HepG2 (cell line): ENCODE measurements around the gene AFF4. TPM values are rescaled to one million over a fixed set of nuclear protein-coding genes. Genes with fewer than 3 reads are reported as not detected.

Experiments used
- ETV6 ChIP-seq: sonication (generic); formaldehyde crosslinking; conservative IDR thresholded peaks from 2 replicates; pipeline ENCODE4 v1.4.0; 2020; ENCODE audit warnings: missing genetic modification reagents
- EZH2 ChIP-seq: conservative IDR thresholded peaks from 2 replicates; pipeline ENCODE4 v1.6.1; 2012; ENCODE audit warnings: mild to moderate bottlenecking, low read depth, low read length, moderate library complexity
- HCFC1 ChIP-seq: fragments of 150-350 bp; IDR thresholded peaks from 2 replicates; pipeline ENCODE4 v1.6.1; 2014; ENCODE audit warnings: low read depth, low read length
- HMG20B ChIP-seq: conservative IDR thresholded peaks from 2 replicates; pipeline ENCODE4 v1.6.1; 2016; ENCODE audit warnings: missing genetic modification reagents, missing compliant biosample characterization
- KLF11 ChIP-seq: IDR thresholded peaks from 2 replicates; pipeline ENCODE4 v1.6.1; 2016; ENCODE audit warnings: missing compliant biosample characterization
- MLLT10 ChIP-seq: sonication (generic); formaldehyde crosslinking; IDR thresholded peaks from 2 replicates; pipeline ENCODE4 v1.4.0; 2020; ENCODE audit warnings: missing genetic modification reagents
- MTF2 ChIP-seq: sonication (generic); formaldehyde crosslinking; IDR thresholded peaks from 2 replicates; pipeline ENCODE4 v1.5.0; 2020; ENCODE audit warnings: missing genetic modification reagents, borderline replicate concordance
- MYNN ChIP-seq: sonication (generic); formaldehyde crosslinking; IDR thresholded peaks from 2 replicates; pipeline ENCODE4 v1.4.0; 2020; ENCODE audit warnings: mild to moderate bottlenecking, low read depth, missing genetic modification reagents
- RXRB ChIP-seq: IDR thresholded peaks from 2 replicates; pipeline ENCODE4 v1.6.1; 2016; ENCODE audit warnings: borderline replicate concordance, missing genetic modification reagents, missing compliant biosample characterization
- TARDBP ChIP-seq: sonication (generic); formaldehyde crosslinking; IDR thresholded peaks from 2 replicates; pipeline ENCODE4 v1.8.0; 2022; ENCODE audit warnings: mild to moderate bottlenecking, missing genetic modification reagents
- TMF1 ChIP-seq: sonication (generic); formaldehyde crosslinking; IDR thresholded peaks from 2 replicates; pipeline ENCODE4 v1.8.1; 2022; ENCODE audit warnings: low read depth, missing genetic modification reagents
- TP53 ChIP-seq: sonication (generic); formaldehyde crosslinking; conservative IDR thresholded peaks from 2 replicates; pipeline ENCODE4 v1.4.0; 2020; ENCODE audit warnings: missing genetic modification reagents
- ZBTB1 ChIP-seq: sonication (generic); formaldehyde crosslinking; IDR thresholded peaks from 2 replicates; pipeline ENCODE4 v1.4.0; 2020; ENCODE audit warnings: missing genetic modification reagents, borderline replicate concordance
- ZFP36L1 ChIP-seq: sonication (generic); formaldehyde crosslinking; IDR thresholded peaks from 2 replicates; pipeline ENCODE4 v1.8.0; 2022; ENCODE audit warnings: mild to moderate bottlenecking, missing genetic modification reagents, moderate library complexity
- ZNF44 ChIP-seq: sonication (generic); formaldehyde crosslinking; IDR thresholded peaks from 2 replicates; pipeline ENCODE4 v1.5.1; 2020; ENCODE audit warnings: mild to moderate bottlenecking, missing genetic modification reagents
- ZNF746 ChIP-seq: sonication (generic); formaldehyde crosslinking; IDR thresholded peaks from 2 replicates; pipeline ENCODE4 v1.8.0; 2022; ENCODE audit warnings: mild to moderate bottlenecking, missing genetic modification reagents
- ZNF879 ChIP-seq: sonication (generic); formaldehyde crosslinking; IDR thresholded peaks from 2 replicates; pipeline ENCODE4 v1.8.1; 2023; ENCODE audit warnings: missing genetic modification reagents
- polyA plus RNA-seq, 8 experiments: library from polyadenylated mRNA; depleted of rRNA in 3 of 8; stranded (reverse) in 7 of 8; unstranded in 1 of 8; fragments of >200 nt; fragmentation: Illumina TruSeq in 4 of 8; extraction: Trizol in 4 of 8; gene quantifications; 2 replicates each; pipeline versions ENCODE4 v1.2.1 to v1.2.3, GENCODE V29; 2011 to 2016; ENCODE audit warnings: low read depth in 4 of 8, missing spikeins in 1 of 8, mixed read lengths in 1 of 8; ENCODE audit not compliant: insufficient read depth in 1 of 8
- total RNA-seq, 5 experiments: library from RNA; depleted of rRNA; stranded (reverse); fragments of >200 nt; fragmentation: Illumina TruSeq; extraction: Trizol; gene quantifications; 2 replicates each; pipeline ENCODE4 v1.2.3, GENCODE V29; 2016; ENCODE audit warnings: low read depth in 1 of 5
- TF ChIP-seq, protein P1 (sequence below): sonication (generic); formaldehyde crosslinking; IDR thresholded peaks from 2 replicates; pipeline ENCODE4 v1.5.1; 2020; ENCODE audit warnings: missing genetic modification reagents, mild to moderate bottlenecking, borderline replicate concordance
- TF ChIP-seq, protein P2 (sequence below): sonication (generic); formaldehyde crosslinking; IDR thresholded peaks from 2 replicates; pipeline ENCODE4 v1.4.0; 2020; ENCODE audit warnings: missing genetic modification reagents
- TF ChIP-seq, protein P3 (sequence below): IDR thresholded peaks from 2 replicates; pipeline ENCODE4 v1.6.1; 2016; ENCODE audit warnings: low read depth, missing genetic modification reagents, missing compliant biosample characterization

AFF4 gene
- total and polyA plus RNA-seq, 2 of the 13 experiments (the other 11 are each of a cell fraction or from before 2014, with no cell fraction given), result 22.1 to 25.5 TPM

DNA sequence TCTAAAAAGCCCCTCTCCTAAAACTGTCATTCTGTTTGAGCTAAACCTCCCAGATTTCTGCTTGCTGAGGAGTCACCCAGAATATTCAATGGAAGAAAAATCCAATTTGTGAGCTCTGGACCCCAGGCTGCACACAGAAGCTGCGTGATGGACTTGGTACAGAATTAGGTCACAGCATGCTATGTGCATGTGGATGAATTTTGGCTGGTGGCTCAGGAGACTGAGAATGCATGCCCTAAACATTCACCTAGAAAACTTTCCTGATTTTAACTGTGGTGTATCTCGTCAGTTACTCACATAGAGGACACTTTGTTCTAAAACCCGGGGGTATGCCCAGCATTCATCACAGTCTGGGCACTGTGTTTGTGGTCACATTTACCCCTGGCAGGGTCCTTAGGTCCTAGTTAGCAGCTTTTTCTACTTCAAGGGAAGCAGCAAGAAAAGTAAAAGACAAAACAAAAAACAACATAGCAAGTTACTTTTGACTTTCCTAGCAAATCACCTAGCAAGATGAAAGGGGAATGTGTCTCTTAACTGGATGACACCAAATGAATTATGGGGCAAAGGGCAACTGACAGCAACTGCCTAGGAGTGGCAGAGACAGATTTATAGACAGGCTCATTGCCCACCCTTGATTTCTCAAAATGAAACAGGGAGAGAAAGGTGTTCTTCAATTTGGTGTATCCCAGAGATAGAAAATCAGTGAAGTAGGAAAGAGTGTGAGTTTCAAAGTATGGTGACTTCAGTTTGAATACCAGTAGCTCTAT is 124.7 kb downstream of the AFF4 start (continued):
- TF ChIP-seq HCFC1 (no peak), MLLT10 (CRISPR knock-in tag) (no peak), TMF1 (CRISPR knock-in tag) (no peak), TP53 (CRISPR knock-in tag) (no peak), MYNN (CRISPR knock-in tag) (no peak), TARDBP (CRISPR knock-in tag) (peak; percentile 4; the same call in 1 of the 2 replicates), RXRB (peak; percentile 40; the same call in 1 of the 2 replicates), ZNF44 (CRISPR knock-in tag) (no peak), ZNF879 (no peak), ETV6 (CRISPR knock-in tag) (no peak), KLF11 (CRISPR knock-in tag) (no peak), ZBTB1 (CRISPR knock-in tag) (no peak), HMG20B (CRISPR knock-in tag) (no peak), MTF2 (CRISPR knock-in tag) (no peak), ZFP36L1 (no peak), EZH2 (no peak), ZNF746 (no peak)
- TF ChIP-seq, protein P1, sequence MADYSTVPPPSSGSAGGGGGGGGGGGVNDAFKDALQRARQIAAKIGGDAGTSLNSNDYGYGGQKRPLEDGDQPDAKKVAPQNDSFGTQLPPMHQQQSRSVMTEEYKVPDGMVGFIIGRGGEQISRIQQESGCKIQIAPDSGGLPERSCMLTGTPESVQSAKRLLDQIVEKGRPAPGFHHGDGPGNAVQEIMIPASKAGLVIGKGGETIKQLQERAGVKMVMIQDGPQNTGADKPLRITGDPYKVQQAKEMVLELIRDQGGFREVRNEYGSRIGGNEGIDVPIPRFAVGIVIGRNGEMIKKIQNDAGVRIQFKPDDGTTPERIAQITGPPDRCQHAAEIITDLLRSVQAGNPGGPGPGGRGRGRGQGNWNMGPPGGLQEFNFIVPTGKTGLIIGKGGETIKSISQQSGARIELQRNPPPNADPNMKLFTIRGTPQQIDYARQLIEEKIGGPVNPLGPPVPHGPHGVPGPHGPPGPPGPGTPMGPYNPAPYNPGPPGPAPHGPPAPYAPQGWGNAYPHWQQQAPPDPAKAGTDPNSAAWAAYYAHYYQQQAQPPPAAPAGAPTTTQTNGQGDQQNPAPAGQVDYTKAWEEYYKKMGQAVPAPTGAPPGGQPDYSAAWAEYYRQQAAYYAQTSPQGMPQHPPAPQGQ (CRISPR knock-in tag), result no peak
- TF ChIP-seq, protein P2, sequence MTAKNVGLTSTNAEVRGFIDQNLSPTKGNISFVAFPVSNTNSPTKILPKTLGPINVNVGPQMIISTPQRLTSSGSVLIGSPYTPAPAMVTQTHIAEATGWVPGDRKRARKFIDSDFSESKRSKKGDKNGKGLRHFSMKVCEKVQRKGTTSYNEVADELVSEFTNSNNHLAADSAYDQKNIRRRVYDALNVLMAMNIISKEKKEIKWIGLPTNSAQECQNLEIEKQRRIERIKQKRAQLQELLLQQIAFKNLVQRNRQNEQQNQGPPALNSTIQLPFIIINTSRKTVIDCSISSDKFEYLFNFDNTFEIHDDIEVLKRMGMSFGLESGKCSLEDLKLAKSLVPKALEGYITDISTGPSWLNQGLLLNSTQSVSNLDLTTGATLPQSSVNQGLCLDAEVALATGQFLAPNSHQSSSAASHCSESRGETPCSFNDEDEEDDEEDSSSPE, result no peak
- TF ChIP-seq, protein P3, sequence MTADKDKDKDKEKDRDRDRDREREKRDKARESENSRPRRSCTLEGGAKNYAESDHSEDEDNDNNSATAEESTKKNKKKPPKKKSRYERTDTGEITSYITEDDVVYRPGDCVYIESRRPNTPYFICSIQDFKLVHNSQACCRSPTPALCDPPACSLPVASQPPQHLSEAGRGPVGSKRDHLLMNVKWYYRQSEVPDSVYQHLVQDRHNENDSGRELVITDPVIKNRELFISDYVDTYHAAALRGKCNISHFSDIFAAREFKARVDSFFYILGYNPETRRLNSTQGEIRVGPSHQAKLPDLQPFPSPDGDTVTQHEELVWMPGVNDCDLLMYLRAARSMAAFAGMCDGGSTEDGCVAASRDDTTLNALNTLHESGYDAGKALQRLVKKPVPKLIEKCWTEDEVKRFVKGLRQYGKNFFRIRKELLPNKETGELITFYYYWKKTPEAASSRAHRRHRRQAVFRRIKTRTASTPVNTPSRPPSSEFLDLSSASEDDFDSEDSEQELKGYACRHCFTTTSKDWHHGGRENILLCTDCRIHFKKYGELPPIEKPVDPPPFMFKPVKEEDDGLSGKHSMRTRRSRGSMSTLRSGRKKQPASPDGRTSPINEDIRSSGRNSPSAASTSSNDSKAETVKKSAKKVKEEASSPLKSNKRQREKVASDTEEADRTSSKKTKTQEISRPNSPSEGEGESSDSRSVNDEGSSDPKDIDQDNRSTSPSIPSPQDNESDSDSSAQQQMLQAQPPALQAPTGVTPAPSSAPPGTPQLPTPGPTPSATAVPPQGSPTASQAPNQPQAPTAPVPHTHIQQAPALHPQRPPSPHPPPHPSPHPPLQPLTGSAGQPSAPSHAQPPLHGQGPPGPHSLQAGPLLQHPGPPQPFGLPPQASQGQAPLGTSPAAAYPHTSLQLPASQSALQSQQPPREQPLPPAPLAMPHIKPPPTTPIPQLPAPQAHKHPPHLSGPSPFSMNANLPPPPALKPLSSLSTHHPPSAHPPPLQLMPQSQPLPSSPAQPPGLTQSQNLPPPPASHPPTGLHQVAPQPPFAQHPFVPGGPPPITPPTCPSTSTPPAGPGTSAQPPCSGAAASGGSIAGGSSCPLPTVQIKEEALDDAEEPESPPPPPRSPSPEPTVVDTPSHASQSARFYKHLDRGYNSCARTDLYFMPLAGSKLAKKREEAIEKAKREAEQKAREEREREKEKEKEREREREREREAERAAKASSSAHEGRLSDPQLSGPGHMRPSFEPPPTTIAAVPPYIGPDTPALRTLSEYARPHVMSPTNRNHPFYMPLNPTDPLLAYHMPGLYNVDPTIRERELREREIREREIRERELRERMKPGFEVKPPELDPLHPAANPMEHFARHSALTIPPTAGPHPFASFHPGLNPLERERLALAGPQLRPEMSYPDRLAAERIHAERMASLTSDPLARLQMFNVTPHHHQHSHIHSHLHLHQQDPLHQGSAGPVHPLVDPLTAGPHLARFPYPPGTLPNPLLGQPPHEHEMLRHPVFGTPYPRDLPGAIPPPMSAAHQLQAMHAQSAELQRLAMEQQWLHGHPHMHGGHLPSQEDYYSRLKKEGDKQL, result no peak; the same call in 1 of the 2 replicates
